ENCODE data around the gene NAGPA. TPM values are rescaled to one million over a fixed set of nuclear protein-coding genes. Genes with fewer than 3 reads are reported as not detected.

The NAGPA gene
- total and polyA plus RNA-seq, 4 donors = 6.9 to 15.1 (median 8.9) TPM

DNA sequence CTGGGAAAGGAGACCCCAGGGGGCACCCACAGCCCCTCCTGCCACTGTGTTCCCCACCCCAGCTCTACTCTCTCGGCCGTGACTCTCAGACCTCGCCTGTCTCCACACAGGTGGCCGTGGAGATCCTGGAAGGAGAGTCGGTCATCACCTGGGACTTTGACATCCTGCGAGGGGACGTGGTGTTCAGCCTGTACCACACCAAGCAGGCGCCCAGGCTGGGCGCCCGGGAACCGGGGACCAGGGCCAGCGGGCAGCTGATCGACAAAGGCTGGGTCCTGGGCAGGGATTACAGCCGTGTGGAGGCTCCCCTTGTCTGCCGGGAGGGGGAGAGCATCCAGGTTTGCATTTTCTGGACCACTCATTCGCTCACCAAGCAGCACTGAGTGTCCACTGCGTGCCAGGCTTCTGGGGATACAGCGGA is 25.4 kb downstream of the NAGPA start:
- no peak overlapping the region for H3K27ac ChIP-seq (ENCODE audit: low read depth, low read length)
- peaks cover 6% of the 10 kb centered on the region for H3K4me1 ChIP-seq (ENCODE audit: control insufficient read depth, insufficient read depth, low read length)
- WGBS (ENCODE audit: insufficient coverage) = 89% methylated on average over 18 of the region's 18 CpGs
- H3K27me3 ChIP-seq (ENCODE audit: control insufficient read depth, insufficient read depth, low read length) = peaks cover 7% of the 10 kb centered on the region
- H3K36me3 ChIP-seq (ENCODE audit: control insufficient read depth, insufficient read depth, low read length) = peaks cover 9% of the 10 kb centered on the region
- DNase-seq (ENCODE audit: low read depth in 4 of 6, low spot score in 6 of 6) = no peak
- no peaks in the 10 kb centered on the region for H3K9me3 ChIP-seq (ENCODE audit: control insufficient read depth, insufficient read depth, low read length)
- no peak overlapping the region for H3K4me3 ChIP-seq (ENCODE audit: low read depth, low read length)

DNA sequence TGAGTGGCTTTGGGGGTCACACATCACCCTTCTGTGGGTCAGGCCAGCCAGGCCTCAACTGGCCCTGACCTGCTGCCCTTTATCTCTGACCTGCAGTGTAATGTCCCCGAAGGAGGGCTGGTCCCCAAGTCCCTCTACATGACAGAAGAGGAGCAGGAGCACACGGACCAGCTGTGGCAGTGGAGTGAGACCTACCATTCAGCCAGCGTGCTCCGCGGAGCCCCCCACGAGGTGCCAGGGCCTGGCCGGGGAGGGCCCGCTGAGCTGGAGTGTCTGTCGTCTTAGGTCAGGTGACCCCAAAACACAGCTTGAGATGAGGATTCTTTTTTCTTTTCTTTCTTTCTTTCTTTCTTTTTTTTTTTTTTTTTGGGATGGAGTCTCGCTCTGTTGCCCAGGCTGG is 26.5 kb downstream of the NAGPA start:
- Histone ChIP-seq H3K27ac (ENCODE audit: low read depth, low read length) (no peak overlapping the region), H3K4me1 (ENCODE audit: control insufficient read depth, insufficient read depth, low read length) (peaks cover 6% of the 10 kb centered on the region), H3K27me3 (ENCODE audit: control insufficient read depth, insufficient read depth, low read length) (peaks cover 7% of the 10 kb centered on the region), H3K9me3 (ENCODE audit: control insufficient read depth, insufficient read depth, low read length) (no peaks in the 10 kb centered on the region), H3K36me3 (ENCODE audit: control insufficient read depth, insufficient read depth, low read length) (peaks cover 9% of the 10 kb centered on the region), H3K4me3 (ENCODE audit: low read depth, low read length) (no peak overlapping the region)
- no peak for DNase-seq (ENCODE audit: low read depth in 4 of 6, low spot score in 6 of 6)
- 80% methylated on average over 3 of the region's 10 CpGs for WGBS (ENCODE audit: insufficient coverage)

DNA sequence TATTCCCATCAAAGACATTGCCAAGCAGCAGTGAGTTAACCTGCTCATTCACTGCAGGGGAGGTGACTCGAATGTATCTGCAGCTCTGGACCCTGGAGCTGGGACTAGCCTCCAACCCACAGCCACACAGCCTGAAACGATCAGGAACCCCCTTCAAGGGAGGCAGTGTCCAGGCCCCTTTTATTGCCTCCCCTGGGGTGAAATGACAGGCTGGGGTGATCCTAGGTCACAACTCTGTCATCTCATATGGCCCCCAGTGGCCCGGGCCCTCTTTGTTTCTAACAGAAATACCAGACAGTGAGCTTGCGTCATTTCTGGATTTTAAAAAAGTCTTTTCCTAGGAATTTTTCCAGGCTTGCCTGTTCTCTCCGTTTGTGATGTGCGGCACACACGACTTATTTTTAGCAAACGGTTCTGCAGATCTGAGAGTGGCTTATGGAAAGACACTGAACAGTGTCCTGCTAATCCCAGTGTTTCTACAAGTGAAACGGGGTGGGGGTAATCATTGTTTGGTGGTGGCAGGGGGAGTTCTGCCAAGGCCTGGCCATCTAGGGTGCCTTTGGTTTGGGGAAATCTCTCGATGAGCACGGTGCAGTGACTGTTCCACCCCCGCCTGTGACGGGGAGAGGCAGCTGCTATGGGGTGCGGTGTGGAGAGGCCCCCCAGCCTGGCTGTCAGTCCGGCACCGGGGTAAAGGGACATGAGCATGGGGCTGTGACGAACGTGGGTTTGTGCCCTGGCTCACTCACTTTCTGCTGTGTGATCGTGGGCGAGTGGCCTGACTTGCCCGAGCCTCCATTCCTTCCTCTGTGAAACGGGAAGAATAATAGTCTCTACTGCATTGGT is 27.2 kb downstream of the NAGPA start:
- Histone ChIP-seq H3K27me3 (ENCODE audit: control insufficient read depth, insufficient read depth, low read length) (peaks cover 7% of the 10 kb centered on the region), H3K4me3 (ENCODE audit: low read depth, low read length) (no peak overlapping the region), H3K9me3 (ENCODE audit: control insufficient read depth, insufficient read depth, low read length) (no peaks in the 10 kb centered on the region), H3K36me3 (ENCODE audit: control insufficient read depth, insufficient read depth, low read length) (peaks cover 9% of the 10 kb centered on the region), H3K27ac (ENCODE audit: low read depth, low read length) (peak overlapping the region; percentile 40), H3K4me1 (ENCODE audit: control insufficient read depth, insufficient read depth, low read length) (peaks cover 6% of the 10 kb centered on the region)
- peak in 1 of 6 donors; percentile 46 for DNase-seq (ENCODE audit: low read depth in 4 of 6, low spot score in 6 of 6)
- WGBS (ENCODE audit: insufficient coverage) = 79% methylated on average over 20 of the region's 22 CpGs

GRCh38 chr16:5005916-5006315 is 27.8 kb downstream of the NAGPA start:
- Histone ChIP-seq H3K4me1 (ENCODE audit: control insufficient read depth, insufficient read depth, low read length) (peaks cover 6% of the 10 kb centered on the region), H3K27ac (ENCODE audit: low read depth, low read length) (peak overlapping the region; percentile 0), H3K4me3 (ENCODE audit: low read depth, low read length) (no peak overlapping the region), H3K36me3 (ENCODE audit: control insufficient read depth, insufficient read depth, low read length) (peaks cover 9% of the 10 kb centered on the region), H3K27me3 (ENCODE audit: control insufficient read depth, insufficient read depth, low read length) (peaks cover 3% of the 10 kb centered on the region), H3K9me3 (ENCODE audit: control insufficient read depth, insufficient read depth, low read length) (no peaks in the 10 kb centered on the region)
- DNase-seq (ENCODE audit: low read depth in 4 of 6, low spot score in 6 of 6) = no peak
- WGBS (ENCODE audit: insufficient coverage) = 74% methylated on average over 3 of the region's 4 CpGs

- H3K27ac ChIP-seq (ENCODE audit: low read depth, low read length) = no peak overlapping the region
- 73% methylated on average over 5 of the region's 5 CpGs for WGBS (ENCODE audit: insufficient coverage)
- H3K36me3 ChIP-seq (ENCODE audit: control insufficient read depth, insufficient read depth, low read length) = peaks cover 9% of the 10 kb centered on the region
- peaks cover 6% of the 10 kb centered on the region for H3K4me1 ChIP-seq (ENCODE audit: control insufficient read depth, insufficient read depth, low read length)
- no peak for DNase-seq (ENCODE audit: low read depth in 4 of 6, low spot score in 6 of 6)
- no peaks in the 10 kb centered on the region for H3K9me3 ChIP-seq (ENCODE audit: control insufficient read depth, insufficient read depth, low read length)
- H3K27me3 ChIP-seq (ENCODE audit: control insufficient read depth, insufficient read depth, low read length) = no peaks in the 10 kb centered on the region
- no peak overlapping the region for H3K4me3 ChIP-seq (ENCODE audit: low read depth, low read length)
These were observed 29.4 kb downstream of the NAGPA start for GRCh38 chr16:5004311-5004710.

DNA sequence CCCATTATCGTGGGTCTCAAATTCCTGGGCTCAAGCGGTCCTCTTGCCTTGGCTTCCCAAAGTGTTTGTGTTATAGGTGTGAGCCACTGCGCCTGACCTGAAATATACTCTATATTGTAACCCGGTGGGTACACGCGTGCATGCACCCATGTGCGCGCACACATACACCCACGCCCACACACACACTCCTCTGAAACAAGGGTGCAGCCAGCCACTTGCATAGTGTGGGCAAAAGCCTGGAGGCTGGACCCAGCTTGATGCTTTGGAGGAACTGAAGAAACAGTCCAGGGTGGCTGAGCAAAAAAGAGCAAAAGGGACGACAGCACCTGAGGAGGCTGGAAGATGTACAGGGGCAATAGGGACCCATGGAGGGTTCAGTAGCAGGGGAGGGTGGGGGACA is 29.9 kb downstream of the NAGPA start:
- H3K4me3 ChIP-seq (ENCODE audit: low read depth, low read length) = no peak overlapping the region
- WGBS (ENCODE audit: insufficient coverage) = 93% methylated on average over 1 of the region's 10 CpGs
- H3K9me3 ChIP-seq (ENCODE audit: control insufficient read depth, insufficient read depth, low read length) = no peaks in the 10 kb centered on the region
- H3K27ac ChIP-seq (ENCODE audit: low read depth, low read length) = no peak overlapping the region
- no peaks in the 10 kb centered on the region for H3K27me3 ChIP-seq (ENCODE audit: control insufficient read depth, insufficient read depth, low read length)
- H3K36me3 ChIP-seq (ENCODE audit: control insufficient read depth, insufficient read depth, low read length) = peaks cover 9% of the 10 kb centered on the region
- peaks cover 6% of the 10 kb centered on the region for H3K4me1 ChIP-seq (ENCODE audit: control insufficient read depth, insufficient read depth, low read length)
- no peak for DNase-seq (ENCODE audit: low read depth in 4 of 6, low spot score in 6 of 6)

GRCh38 chr16:5003211-5003610 is 30.5 kb downstream of the NAGPA start:
- no peak overlapping the region for H3K27ac ChIP-seq (ENCODE audit: low read depth, low read length)
- no peak overlapping the region for H3K4me3 ChIP-seq (ENCODE audit: low read depth, low read length)
- no peaks in the 10 kb centered on the region for H3K27me3 ChIP-seq (ENCODE audit: control insufficient read depth, insufficient read depth, low read length)
- WGBS (ENCODE audit: insufficient coverage) = 90% methylated on average over 7 of the region's 12 CpGs
- no peaks in the 10 kb centered on the region for H3K9me3 ChIP-seq (ENCODE audit: control insufficient read depth, insufficient read depth, low read length)
- H3K4me1 ChIP-seq (ENCODE audit: control insufficient read depth, insufficient read depth, low read length) = peaks cover 6% of the 10 kb centered on the region
- DNase-seq (ENCODE audit: low read depth in 4 of 6, low spot score in 6 of 6) = no peak
- peaks cover 6% of the 10 kb centered on the region for H3K36me3 ChIP-seq (ENCODE audit: control insufficient read depth, insufficient read depth, low read length)

- H3K36me3 ChIP-seq (ENCODE audit: control insufficient read depth, insufficient read depth, low read length) = peaks cover 5% of the 10 kb centered on the region
- no peak overlapping the region for H3K4me3 ChIP-seq (ENCODE audit: low read depth, low read length)
- DNase-seq (ENCODE audit: low read depth in 4 of 6, low spot score in 6 of 6) = no peak
- WGBS (ENCODE audit: insufficient coverage) = 100% methylated on average over 1 of the region's 3 CpGs
- no peaks in the 10 kb centered on the region for H3K9me3 ChIP-seq (ENCODE audit: control insufficient read depth, insufficient read depth, low read length)
- no peak overlapping the region for H3K27ac ChIP-seq (ENCODE audit: low read depth, low read length)
- peaks cover 6% of the 10 kb centered on the region for H3K4me1 ChIP-seq (ENCODE audit: control insufficient read depth, insufficient read depth, low read length)
- H3K27me3 ChIP-seq (ENCODE audit: control insufficient read depth, insufficient read depth, low read length) = no peaks in the 10 kb centered on the region
These were observed 31.0 kb downstream of the NAGPA start for GRCh38 chr16:5002699-5003143.

- Histone ChIP-seq H3K27ac (ENCODE audit: low read depth, low read length) (no peak overlapping the region), H3K27me3 (ENCODE audit: control insufficient read depth, insufficient read depth, low read length) (no peaks in the 10 kb centered on the region), H3K4me1 (ENCODE audit: control insufficient read depth, insufficient read depth, low read length) (peaks cover 4% of the 10 kb centered on the region), H3K4me3 (ENCODE audit: low read depth, low read length) (no peak overlapping the region), H3K36me3 (ENCODE audit: control insufficient read depth, insufficient read depth, low read length) (peaks cover 2% of the 10 kb centered on the region), H3K9me3 (ENCODE audit: control insufficient read depth, insufficient read depth, low read length) (no peaks in the 10 kb centered on the region)
- WGBS (ENCODE audit: insufficient coverage) = 50% methylated on average over 1 of the region's 6 CpGs
- no peak for DNase-seq (ENCODE audit: low read depth in 4 of 6, low spot score in 6 of 6)
These were observed 31.7 kb downstream of the NAGPA start for GRCh38 chr16:5001986-5002385.

GRCh38 chr16:5001571-5001970 is 32.2 kb downstream of the NAGPA start:
- no peak overlapping the region for H3K27ac ChIP-seq (ENCODE audit: low read depth, low read length)
- no peaks in the 10 kb centered on the region for H3K27me3 ChIP-seq (ENCODE audit: control insufficient read depth, insufficient read depth, low read length)
- no peaks in the 10 kb centered on the region for H3K36me3 ChIP-seq (ENCODE audit: control insufficient read depth, insufficient read depth, low read length)
- no peak overlapping the region for H3K4me3 ChIP-seq (ENCODE audit: low read depth, low read length)
- no peak for DNase-seq (ENCODE audit: low read depth in 4 of 6, low spot score in 6 of 6)
- no peaks in the 10 kb centered on the region for H3K9me3 ChIP-seq (ENCODE audit: control insufficient read depth, insufficient read depth, low read length)
- WGBS (ENCODE audit: insufficient coverage) = 88% methylated on average over 7 of the region's 7 CpGs
- H3K4me1 ChIP-seq (ENCODE audit: control insufficient read depth, insufficient read depth, low read length) = peaks cover under 1% of the 10 kb centered on the region
